ENCODE data around the gene KLHDC9. TPM values are rescaled to one million over a fixed set of nuclear protein-coding genes. Genes with fewer than 3 reads are reported as not detected.

Gene KLHDC9
- total RNA-seq, 1 donor from 2014 or later: not detected

DNA sequence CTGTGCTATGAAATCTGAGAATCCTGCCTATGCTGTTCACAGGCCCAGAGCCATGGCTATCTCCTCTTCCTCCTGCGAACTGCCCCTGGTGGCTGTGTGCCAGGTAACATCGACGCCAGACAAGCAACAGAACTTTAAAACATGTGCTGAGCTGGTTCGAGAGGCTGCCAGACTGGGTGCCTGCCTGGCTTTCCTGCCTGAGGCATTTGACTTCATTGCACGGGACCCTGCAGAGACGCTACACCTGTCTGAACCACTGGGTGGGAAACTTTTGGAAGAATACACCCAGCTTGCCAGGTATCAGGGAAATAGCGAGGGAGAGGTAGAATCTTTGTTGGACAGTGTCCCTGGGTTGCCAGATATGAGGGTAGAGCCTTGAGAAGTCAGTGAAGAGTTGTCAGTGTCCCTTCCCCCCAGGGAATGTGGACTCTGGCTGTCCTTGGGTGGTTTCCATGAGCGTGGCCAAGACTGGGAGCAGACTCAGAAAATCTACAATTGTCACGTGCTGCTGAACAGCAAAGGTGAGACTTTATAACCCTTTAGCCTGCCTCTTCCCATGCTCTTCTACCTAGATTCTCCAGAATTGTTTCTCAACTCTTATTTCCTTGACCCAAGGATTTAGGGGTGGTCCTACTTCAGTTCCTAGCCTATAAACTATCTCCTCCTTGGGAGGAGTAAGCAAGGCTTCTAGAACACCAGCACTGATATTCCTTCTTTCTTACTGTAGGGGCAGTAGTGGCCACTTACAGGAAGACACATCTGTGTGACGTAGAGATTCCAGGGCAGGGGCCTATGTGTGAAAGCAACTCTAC is 21.1 kb downstream of the KLHDC9 start:
- Mint-ChIP-seq H3K27me3 (no peaks in the 10 kb centered on the region), H3K4me3 (peak overlapping the region; percentile 98), H3K4me1 (peaks cover 49% of the 10 kb centered on the region), H3K27ac (peak overlapping the region; percentile 92), H3K36me3 (ENCODE audit: low read depth) (peaks cover 66% of the 10 kb centered on the region), H3K9me3 (no peaks in the 10 kb centered on the region)
- peak; percentile 86 for DNase-seq
- intact Hi-C loops (cut with micrococcal nuclease): loop anchor here (1.0 to 5.0 kb wide), 2 partner anchors 13 to 33 kb away; partner anchors contain the start of genes DEDD and UFC1

DNA sequence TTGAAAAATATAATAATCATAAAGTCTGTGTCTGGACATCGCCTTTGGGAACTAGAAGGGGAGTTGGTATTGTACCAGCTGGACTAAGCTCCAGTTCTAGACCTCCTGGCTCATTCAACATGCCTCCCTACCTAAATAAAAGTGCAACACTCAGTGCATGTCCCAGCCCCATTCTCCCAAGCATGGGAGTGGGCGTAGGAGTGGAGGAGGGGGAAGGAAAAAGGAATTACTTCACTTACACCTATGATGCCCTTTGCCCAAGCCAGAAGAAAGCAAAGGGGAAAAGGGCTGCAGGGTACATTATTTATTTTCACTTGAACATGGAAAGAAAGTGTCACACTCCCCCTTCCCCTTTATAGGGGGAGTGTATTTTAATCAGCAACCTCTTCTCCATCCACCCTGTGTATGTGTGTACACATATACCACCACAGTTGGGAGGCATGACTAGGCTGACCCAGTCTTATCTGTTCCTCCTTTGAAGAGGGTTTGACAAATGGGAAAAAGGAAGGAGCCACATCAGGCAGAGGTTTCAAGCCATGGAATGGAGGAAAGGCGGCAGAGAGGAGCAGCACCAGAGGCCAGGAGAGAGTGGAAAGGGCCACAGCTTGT is 23.0 kb downstream of the KLHDC9 start:
- Mint-ChIP-seq H3K27me3 (no peaks in the 10 kb centered on the region), H3K9me3 (no peaks in the 10 kb centered on the region), H3K4me1 (peaks cover 41% of the 10 kb centered on the region), H3K36me3 (ENCODE audit: low read depth) (peaks cover 64% of the 10 kb centered on the region), H3K27ac (peak overlapping the region; percentile 62), H3K4me3 (no peak overlapping the region)
- no peak for DNase-seq
- intact Hi-C loops (cut with micrococcal nuclease): no loop called here

DNA sequence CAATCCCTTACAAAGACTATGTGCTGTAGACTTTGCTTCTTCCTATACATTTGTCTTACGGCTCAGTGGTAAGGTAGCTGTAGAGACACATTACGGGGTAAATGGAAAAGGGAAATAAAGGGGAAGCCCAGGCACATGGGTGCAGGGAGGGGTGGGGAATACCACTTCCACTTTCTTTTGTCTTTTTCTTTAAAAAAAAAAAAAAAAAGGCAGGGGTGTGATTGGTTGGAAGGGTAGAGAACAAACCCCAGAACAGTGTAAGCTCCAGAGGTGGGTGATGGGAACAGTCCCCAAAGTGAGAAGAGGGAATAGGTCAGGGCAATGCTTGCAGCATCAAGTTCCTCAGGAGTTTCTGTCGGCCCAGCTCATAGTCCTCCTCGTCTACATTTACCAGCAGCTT is 23.7 kb downstream of the KLHDC9 start:
- no peaks in the 10 kb centered on the region for H3K27me3 Mint-ChIP-seq
- no peak overlapping the region for H3K4me3 Mint-ChIP-seq
- DNase-seq: no peak
- no peaks in the 10 kb centered on the region for H3K9me3 Mint-ChIP-seq
- peaks cover 41% of the 10 kb centered on the region for H3K4me1 Mint-ChIP-seq
- intact Hi-C loops (cut with micrococcal nuclease): no loop called here
- peaks cover 64% of the 10 kb centered on the region for H3K36me3 Mint-ChIP-seq (ENCODE audit: low read depth)
- peak overlapping the region; percentile 42 for H3K27ac Mint-ChIP-seq

DNA sequence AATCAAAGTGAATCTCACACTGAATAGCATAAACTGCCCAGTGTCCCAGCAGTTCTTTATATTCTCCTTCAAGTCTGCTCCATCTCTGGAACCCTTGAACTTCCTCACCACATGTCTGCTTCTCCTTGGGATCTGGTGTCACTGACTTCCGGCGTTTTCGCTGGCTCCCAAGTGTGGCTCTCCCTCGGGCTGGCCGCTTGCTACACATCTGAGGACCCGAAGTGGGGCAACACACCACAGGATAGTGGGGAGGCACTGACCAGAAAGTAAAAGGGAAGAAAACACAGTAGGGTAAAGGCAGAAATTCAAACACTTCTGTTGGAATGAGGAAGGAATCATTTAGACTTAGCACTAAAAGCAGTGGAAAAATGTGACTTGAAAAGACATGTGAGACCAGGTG is 24.8 kb downstream of the KLHDC9 start:
- no peak overlapping the region for H3K27ac Mint-ChIP-seq
- no peaks in the 10 kb centered on the region for H3K27me3 Mint-ChIP-seq
- no peaks in the 10 kb centered on the region for H3K9me3 Mint-ChIP-seq
- intact Hi-C loops (cut with micrococcal nuclease): no loop called here
- H3K4me1 Mint-ChIP-seq: peaks cover 45% of the 10 kb centered on the region
- no peak for DNase-seq
- H3K4me3 Mint-ChIP-seq: no peak overlapping the region
- peaks cover 72% of the 10 kb centered on the region for H3K36me3 Mint-ChIP-seq (ENCODE audit: low read depth)

DNA sequence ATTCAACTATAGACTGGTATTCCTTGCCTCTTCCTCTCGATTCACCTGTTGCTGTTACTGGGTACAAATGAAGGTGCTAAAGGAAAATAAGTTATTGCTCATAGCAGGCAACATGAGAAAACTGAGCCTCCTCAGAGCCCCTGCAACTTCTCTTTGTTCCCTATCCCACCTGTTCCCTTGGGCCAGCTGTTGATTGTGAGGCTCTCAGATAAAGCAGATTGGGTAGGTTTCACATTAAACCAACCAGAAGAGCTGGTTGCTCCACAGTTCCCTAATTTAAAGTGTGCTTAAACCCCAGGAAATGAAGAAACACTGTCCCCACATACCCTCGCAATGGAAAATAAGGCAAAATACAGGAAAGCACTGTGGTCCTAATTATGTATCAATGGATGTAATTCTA is 29.5 kb downstream of the KLHDC9 start:
- Mint-ChIP-seq H3K4me3 (no peak overlapping the region), H3K9me3 (no peaks in the 10 kb centered on the region), H3K4me1 (peaks cover 57% of the 10 kb centered on the region), H3K27me3 (no peaks in the 10 kb centered on the region), H3K36me3 (ENCODE audit: low read depth) (peaks cover 67% of the 10 kb centered on the region), H3K27ac (no peak overlapping the region)
- DNase-seq: no peak
- intact Hi-C loops (cut with micrococcal nuclease): no loop called here

DNA sequence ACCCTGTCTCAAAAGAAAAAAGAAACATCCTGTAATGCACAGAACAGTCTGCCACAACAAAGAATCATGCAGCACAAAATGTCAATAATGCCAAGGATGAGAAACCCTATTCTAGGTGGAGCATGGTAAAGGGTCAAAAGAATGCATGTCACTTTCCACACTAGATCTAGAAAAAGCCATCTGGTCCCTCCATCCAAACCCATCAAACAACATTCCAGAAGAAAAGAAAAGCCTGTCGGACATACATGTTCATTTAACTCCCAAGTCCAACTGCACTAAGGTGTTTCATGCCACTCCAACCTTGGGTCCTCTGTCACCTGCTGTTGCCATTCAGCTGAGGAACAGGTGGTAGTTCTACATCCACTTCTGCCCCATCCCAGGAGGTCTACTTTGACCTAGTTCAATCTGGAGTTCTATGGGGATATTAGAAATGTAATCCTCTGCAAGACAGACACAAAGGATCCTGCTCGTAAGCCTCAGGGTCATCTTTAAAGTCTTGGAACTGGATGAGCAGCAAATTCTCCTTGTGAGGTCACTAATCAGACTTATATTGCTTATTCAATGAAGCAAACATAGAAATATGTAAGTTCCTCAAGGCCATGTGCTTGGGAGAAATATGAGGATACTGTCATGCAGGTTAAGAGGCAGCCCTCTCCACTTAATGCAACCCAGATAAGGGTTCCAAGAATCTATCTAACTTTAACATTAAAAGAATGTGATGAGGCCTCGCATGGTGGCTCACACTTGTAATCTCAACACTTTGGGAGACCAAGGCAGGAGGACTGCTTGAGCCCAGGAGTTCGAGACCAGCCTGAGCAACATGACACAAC is 30.6 kb downstream of the KLHDC9 start:
- intact Hi-C loops (cut with micrococcal nuclease): no loop called here
- Mint-ChIP-seq H3K27ac (no peak overlapping the region), H3K4me1 (peaks cover 57% of the 10 kb centered on the region), H3K36me3 (ENCODE audit: low read depth) (peaks cover 55% of the 10 kb centered on the region), H3K9me3 (no peaks in the 10 kb centered on the region), H3K4me3 (no peak overlapping the region), H3K27me3 (no peaks in the 10 kb centered on the region)
- no peak for DNase-seq

DNA sequence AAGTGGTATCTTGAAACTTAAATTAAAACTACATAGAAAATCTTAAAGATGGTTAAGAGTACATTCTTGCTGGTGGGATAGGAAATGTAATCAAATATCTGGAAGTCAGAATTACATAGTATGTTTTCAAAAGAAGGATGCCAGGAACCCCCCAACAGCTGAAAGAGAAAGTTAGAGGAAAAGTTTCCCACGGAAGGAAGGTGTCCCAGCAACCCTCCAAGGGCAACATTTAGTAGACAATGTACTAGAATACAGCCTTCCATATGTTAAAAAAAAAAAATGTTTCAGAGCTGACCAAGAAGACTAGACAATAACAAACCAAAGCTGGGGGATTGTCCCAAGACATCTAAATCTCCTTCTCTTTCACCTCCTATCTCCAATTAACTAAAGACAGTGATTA is 32.1 kb downstream of the KLHDC9 start:
- Mint-ChIP-seq H3K9me3 (no peaks in the 10 kb centered on the region), H3K4me1 (peaks cover 57% of the 10 kb centered on the region), H3K4me3 (no peak overlapping the region), H3K27me3 (no peaks in the 10 kb centered on the region), H3K36me3 (ENCODE audit: low read depth) (peaks cover 49% of the 10 kb centered on the region), H3K27ac (no peak overlapping the region)
- intact Hi-C loops (cut with micrococcal nuclease): loop anchor here (5.0 kb wide), 1 partner anchor 63 kb away; the partner anchor contains the start of gene ARHGAP30
- no peak for DNase-seq

DNA sequence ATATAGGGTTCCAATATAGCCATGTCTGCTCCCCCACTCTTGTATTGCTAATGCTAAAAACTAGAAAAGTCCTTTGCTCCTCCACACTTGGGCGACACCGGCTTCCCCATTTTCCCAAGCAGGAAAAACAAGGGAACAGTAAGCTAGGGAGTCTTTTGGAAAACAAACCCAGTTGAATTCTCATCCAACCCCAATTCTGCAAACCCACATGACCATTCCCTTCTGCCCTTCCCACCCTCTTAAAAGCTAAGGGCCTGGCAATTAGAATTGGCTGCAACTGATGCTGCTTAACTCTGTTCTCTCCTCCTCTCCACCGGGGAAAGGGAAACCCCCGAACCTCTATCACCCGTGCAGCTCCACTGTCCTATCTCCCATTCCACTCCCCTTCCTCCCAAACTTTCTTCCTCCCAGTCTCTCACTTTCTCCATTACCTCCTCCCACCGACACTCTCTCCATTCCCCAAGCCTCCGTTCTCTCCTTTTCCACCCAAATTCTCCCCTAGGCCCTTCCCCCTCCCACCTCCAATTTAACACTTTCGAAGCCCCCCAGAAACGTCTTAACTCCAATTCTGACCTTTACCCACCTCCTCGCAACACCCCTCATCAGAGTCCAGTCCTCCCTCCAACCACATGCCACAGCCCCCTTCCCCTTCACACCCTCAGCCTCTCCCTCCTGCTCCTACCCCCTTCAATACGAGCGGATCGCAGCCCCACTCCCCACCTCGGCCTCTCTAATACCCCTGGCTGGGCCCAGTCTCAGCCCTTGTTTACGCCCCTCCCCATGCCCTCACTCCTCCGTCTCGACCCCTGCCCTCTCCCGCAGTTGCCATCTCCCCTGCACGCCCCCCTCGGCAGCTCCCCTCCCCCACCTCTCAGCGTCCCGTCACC is 33.6 kb downstream of the KLHDC9 start:
- intact Hi-C loops (cut with micrococcal nuclease): loop anchor here (1.0 to 5.0 kb wide), 5 partner anchors 12 to 71 kb away; partner anchors contain the start of genes ARHGAP30, NDUFS2, PPOX and UFC1
- DNase-seq: peak; percentile 71
- peaks cover 51% of the 10 kb centered on the region for H3K4me1 Mint-ChIP-seq

DNA sequence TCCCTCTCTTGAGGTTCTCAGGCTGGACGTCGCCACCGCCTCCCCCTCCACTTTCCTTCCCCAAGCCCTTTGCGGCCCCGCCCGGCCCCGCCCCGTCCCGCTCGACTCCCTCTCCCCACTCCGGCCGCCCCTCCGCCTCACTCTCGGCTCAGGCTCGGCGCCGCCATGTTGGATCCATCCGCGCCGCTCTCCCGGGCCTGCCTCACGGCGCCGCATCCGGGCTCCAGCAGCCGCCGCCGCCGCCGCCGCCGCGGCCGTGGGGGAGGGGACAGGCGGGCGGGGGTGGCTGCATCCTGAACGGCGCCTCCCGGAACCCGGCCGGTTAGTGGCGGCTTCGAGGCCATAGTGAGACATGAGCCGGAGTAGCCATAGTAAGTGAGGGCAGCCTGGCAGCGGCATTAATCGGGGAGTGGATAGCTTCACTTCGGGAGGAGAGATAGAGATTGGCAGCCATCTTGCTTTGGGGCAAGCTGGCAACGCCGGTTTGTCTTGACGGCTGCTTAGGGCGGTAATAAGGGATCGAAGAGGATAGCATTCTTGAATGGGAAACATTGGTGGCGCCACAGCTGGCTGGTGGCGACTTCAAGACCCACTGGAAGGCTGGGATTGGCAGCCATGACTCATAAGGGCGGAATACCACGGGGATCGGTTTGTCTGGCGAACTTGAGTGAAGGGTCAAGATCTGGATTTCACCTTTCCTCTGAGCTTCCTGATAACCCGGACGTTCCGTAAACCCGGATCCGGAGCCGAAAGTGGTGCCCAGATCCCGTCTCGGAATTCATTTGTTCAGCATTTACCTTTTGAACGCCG is 34.5 kb downstream of the KLHDC9 start, which contains the start of gene DEDD:
DEDD (minus strand) TSS at position 258 of the 810 bp plus-strand sequence. CDS start 8,205 bp downstream, outside the sequence.
- H3K36me3 Mint-ChIP-seq (ENCODE audit: low read depth): peaks cover 32% of the 10 kb centered on the region
- H3K27ac Mint-ChIP-seq: no peak within 1 kb of the TSS
- no peak within 1 kb of the TSS for H3K4me3 Mint-ChIP-seq
- H3K4me1 Mint-ChIP-seq: peaks cover 44% of the 10 kb centered on the region
- DNase-seq: peak; percentile 96
- intact Hi-C loops (cut with micrococcal nuclease): loop anchor here (1.0 to 5.0 kb wide), 5 partner anchors 13 to 70 kb away; partner anchors contain the start of genes ARHGAP30, NDUFS2, PPOX and UFC1
- no peaks in the 10 kb centered on the region for H3K9me3 Mint-ChIP-seq
- H3K27me3 Mint-ChIP-seq: no peaks in the 10 kb centered on the region

More for the DNA sequence above, 33.6 kb downstream of the KLHDC9 start:
- H3K4me3 Mint-ChIP-seq: no peak overlapping the region
- H3K27me3 Mint-ChIP-seq: no peaks in the 10 kb centered on the region
- no peaks in the 10 kb centered on the region for H3K9me3 Mint-ChIP-seq
- peaks cover 41% of the 10 kb centered on the region for H3K36me3 Mint-ChIP-seq (ENCODE audit: low read depth)
- no peak overlapping the region for H3K27ac Mint-ChIP-seq

DNA sequence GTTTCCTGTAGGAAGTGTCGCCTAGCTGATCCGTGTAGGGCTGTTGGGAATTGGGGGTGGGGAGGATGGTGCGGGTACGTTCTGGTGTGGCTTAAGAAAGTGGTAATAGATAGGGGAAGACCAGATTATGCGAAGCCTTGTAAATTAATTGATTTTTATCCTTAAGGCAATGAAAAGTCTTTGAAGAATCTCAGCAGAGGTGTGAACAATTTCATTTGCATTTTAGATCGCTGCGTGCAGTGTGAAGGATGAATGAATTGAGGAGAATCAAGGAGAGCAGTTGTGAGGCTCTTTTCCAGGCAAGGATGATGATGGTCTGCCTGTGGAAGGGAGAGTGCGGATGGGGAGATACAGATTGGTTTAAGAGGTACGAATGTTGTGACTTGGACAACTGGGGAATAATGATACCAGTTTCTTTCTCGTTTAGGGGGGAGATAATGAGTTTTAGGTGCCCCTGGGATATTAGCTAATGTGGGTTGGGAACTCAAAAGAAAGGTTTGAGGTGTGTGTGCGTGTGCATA is 35.1 kb downstream of the KLHDC9 start:
- Mint-ChIP-seq H3K27me3 (no peaks in the 10 kb centered on the region), H3K27ac (no peak overlapping the region), H3K36me3 (ENCODE audit: low read depth) (peaks cover 28% of the 10 kb centered on the region), H3K9me3 (no peaks in the 10 kb centered on the region), H3K4me3 (no peak overlapping the region), H3K4me1 (peaks cover 38% of the 10 kb centered on the region)
- DNase-seq: no peak
- intact Hi-C loops (cut with micrococcal nuclease): loop anchor here (2.0 to 5.0 kb wide), 2 partner anchors 66 to 70 kb away; partner anchors contain the start of genes ARHGAP30 and NDUFS2

DNA sequence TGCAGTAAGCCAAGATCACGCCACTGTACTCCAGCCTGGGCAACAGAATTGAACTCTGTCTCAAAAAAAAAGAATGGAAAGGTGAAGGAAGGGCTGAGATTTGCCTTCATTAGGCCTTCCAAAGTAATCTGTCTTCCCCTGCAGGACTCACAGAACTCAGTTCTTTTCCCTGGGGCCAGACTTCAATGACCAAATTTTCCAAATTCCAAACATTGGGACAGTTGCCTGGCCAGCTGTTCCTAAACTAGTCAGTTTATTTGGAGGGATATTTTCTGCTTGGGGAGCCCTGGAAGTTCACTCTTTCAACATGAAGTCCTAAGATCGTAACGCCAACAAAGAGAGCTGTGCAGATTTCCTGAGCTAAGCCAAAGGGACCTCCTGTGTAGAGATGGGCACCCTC is 39.7 kb downstream of the KLHDC9 start:
- no peaks in the 10 kb centered on the region for H3K9me3 Mint-ChIP-seq
- no peak for DNase-seq
- no peaks in the 10 kb centered on the region for H3K27me3 Mint-ChIP-seq
- intact Hi-C loops (cut with micrococcal nuclease): no loop called here
- H3K4me3 Mint-ChIP-seq: no peak overlapping the region
- H3K4me1 Mint-ChIP-seq: peaks cover 9% of the 10 kb centered on the region
- no peak overlapping the region for H3K27ac Mint-ChIP-seq
- H3K36me3 Mint-ChIP-seq (ENCODE audit: low read depth): peaks cover 7% of the 10 kb centered on the region

DNA sequence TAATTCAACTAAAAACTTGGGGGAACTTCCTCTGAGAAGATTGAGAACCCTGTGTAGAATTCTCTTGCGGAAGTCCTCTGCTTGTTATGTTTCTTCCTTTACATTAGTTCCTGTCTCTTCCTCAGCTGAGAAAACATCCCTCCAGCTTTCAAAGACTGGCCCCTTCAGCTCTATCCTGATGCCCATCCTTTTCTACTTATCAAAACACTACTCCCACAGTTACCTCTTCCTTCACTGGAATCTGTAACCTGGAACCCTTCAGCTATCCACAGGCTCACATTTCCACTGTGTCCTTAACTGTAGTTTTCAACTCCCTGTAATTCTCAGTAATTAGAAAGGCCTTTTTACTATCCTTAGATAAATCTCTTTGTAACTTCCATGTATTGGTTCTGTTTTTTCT is 40.3 kb downstream of the KLHDC9 start:
- no peak for DNase-seq
- intact Hi-C loops (cut with micrococcal nuclease): no loop called here
- Mint-ChIP-seq H3K4me3 (no peak overlapping the region), H3K4me1 (peaks cover 9% of the 10 kb centered on the region), H3K27ac (peak overlapping the region; percentile 19), H3K36me3 (ENCODE audit: low read depth) (peaks cover 7% of the 10 kb centered on the region), H3K9me3 (no peaks in the 10 kb centered on the region), H3K27me3 (no peaks in the 10 kb centered on the region)

Measured in activated CD4-positive, alpha-beta T cell treated with anti-CD3 and anti-CD28 coated beads, Interleukin-2, amount 10 ng/mL, durations not matched to agents 24 days and 14 days (primary cell).